H1 (cell line): ENCODE data around the gene SMARCA4. TPM values are rescaled to one million over a fixed set of nuclear protein-coding genes. Genes with fewer than 3 reads are reported as not detected.

ENCODE experiments used
- CTCF ChIA-PET: fragments of 300-600 bp; sonication (Branson Sonifier 250); formaldehyde crosslinking; loops from one replicate; lab custom pipeline; 2021; ENCODE audit not compliant: partially characterized antibody; lab: Charles Lee
- POLR2A ChIA-PET: fragments of 300-600 bp; sonication (Branson Sonifier 250); formaldehyde crosslinking; loops from one replicate; lab custom pipeline; 2021; ENCODE audit warnings: inconsistent platforms; ENCODE audit not compliant: partially characterized antibody; lab: Charles Lee
- DNase-seq, 2 experiments: peaks; one replicate each; pipeline versions ENCODE4 v3.0.0 to v3.0.0-alpha.2; 2010 to 2022; ENCODE audit warnings: low spot score in 2 of 2, low read depth in 1 of 2, mixed read lengths in 1 of 2
- FAIRE-seq: peaks from 2 replicates; lab custom pipeline; 2011; peaks lifted over from hg19 to GRCh38; lab: Jason Lieb, UNC
- H2AFZ ChIP-seq: 2 replicates; pipeline ENCODE4 v1.8.1; 2012; ENCODE audit warnings: low read length, inconsistent platforms
- H2AK5ac ChIP-seq: 2 replicates; pipeline ENCODE4 v1.6.1; 2013; ENCODE audit warnings: low read depth, low read length
- H2BK120ac ChIP-seq: replicated peaks from 2 replicates; pipeline ENCODE3; 2013; ENCODE audit warnings: low read depth, low read length, inconsistent platforms
- H2BK12ac ChIP-seq: 2 replicates; pipeline ENCODE4 v1.6.1; 2013; ENCODE audit warnings: low read depth, low read length
- H2BK15ac ChIP-seq: 2 replicates; pipeline ENCODE4 v1.6.1; 2013; ENCODE audit warnings: low read length
- H2BK20ac ChIP-seq: 2 replicates; pipeline ENCODE4 v1.6.1; 2013; ENCODE audit warnings: low read length
- H2BK5ac ChIP-seq: 2 replicates; pipeline ENCODE4 v1.6.1; 2013; ENCODE audit warnings: low read depth, low read length
- H3K14ac ChIP-seq: 2 replicates; pipeline ENCODE4 v1.6.1; 2013; ENCODE audit warnings: inconsistent platforms; ENCODE audit not compliant: insufficient read length
- H3K18ac ChIP-seq: 2 replicates; pipeline ENCODE4 v1.6.1; 2013; ENCODE audit warnings: low read length; ENCODE audit errors: extremely low read depth
- H3K23ac ChIP-seq: 2 replicates; pipeline ENCODE4 v1.6.1; 2013; ENCODE audit warnings: inconsistent platforms; ENCODE audit not compliant: insufficient read length
- H3K23me2 ChIP-seq: 2 replicates; pipeline ENCODE4 v1.6.1; 2013; ENCODE audit warnings: low read depth, low read length
- H3K27ac ChIP-seq: 2 replicates; pipeline ENCODE4 v1.6.1; 2011; ENCODE audit warnings: low read depth, low read length, inconsistent platforms
- H3K27me3 ChIP-seq, 4 experiments: replicated peaks in 1 of 4; 1 replicate in 1 of 4; 2 replicates in 3 of 4; pipeline versions ENCODE4 v1.6.1 to v1.8.1; 2011 to 2013; ENCODE audit warnings: low read length in 3 of 4, mild to moderate bottlenecking in 3 of 4, inconsistent platforms in 2 of 4, mixed read lengths in 2 of 4, moderate library complexity in 1 of 4; ENCODE audit not compliant: control insufficient read depth in 3 of 4, insufficient read depth in 3 of 4; ENCODE audit errors: extremely low read depth in 1 of 4
- H3K36me3 ChIP-seq, 4 experiments: 2 replicates each; pipeline versions ENCODE4 v1.6.1 to v1.8.1; 2011 to 2013; ENCODE audit warnings: mild to moderate bottlenecking in 4 of 4, low read length in 3 of 4, moderate library complexity in 2 of 4, control low read depth in 1 of 4, inconsistent platforms in 1 of 4; ENCODE audit not compliant: insufficient read depth in 4 of 4, control insufficient read depth in 2 of 4
- H3K4ac ChIP-seq: replicated peaks from 2 replicates; pipeline ENCODE3; 2013; ENCODE audit warnings: low read length, low read depth, mixed read lengths, inconsistent platforms; ENCODE audit not compliant: insufficient read length
- H3K4me1 ChIP-seq, 4 experiments: replicated peaks in 1 of 4; 1 replicate in 1 of 4; 2 replicates in 3 of 4; pipeline versions ENCODE4 v1.6.1 to v1.8.1; 2011 to 2013; ENCODE audit warnings: low read length in 3 of 4, inconsistent platforms in 2 of 4, mixed read lengths in 1 of 4; ENCODE audit not compliant: insufficient read depth in 4 of 4, control insufficient read depth in 3 of 4
- H3K4me2 ChIP-seq, 2 experiments: 2 replicates each; pipeline versions ENCODE4 v1.6.1 to v1.8.1; 2011 to 2013; ENCODE audit warnings: low read depth in 2 of 2, low read length in 2 of 2, control low read depth in 1 of 2, inconsistent platforms in 1 of 2, mild to moderate bottlenecking in 1 of 2; ENCODE audit not compliant: insufficient read depth in 1 of 2
- H3K4me3 ChIP-seq, 4 experiments: fragments of 200-600, 300-600 bp in 1 of 4; sonication (generic), shearing (Covaris generic), sonication (Bioruptor Twin) in 1 of 4; 2 replicates each; pipeline versions ENCODE4 v1.5.1 to v1.8.1; 2011 to 2016; ENCODE audit warnings: low read length in 4 of 4, low read depth in 3 of 4, control low read depth in 2 of 4, inconsistent platforms in 2 of 4, mild to moderate bottlenecking in 2 of 4, mixed read lengths in 1 of 4, moderate library complexity in 1 of 4; ENCODE audit not compliant: insufficient read depth in 2 of 4; ENCODE audit errors: extremely low read depth in 1 of 4
- H3K56ac ChIP-seq: replicated peaks from 2 replicates; pipeline ENCODE3; 2013; ENCODE audit warnings: low read depth, mild to moderate bottlenecking, mixed read lengths, low read length, inconsistent platforms; ENCODE audit not compliant: insufficient read length
- H3K79me1 ChIP-seq: 2 replicates; pipeline ENCODE4 v1.6.1; 2013; ENCODE audit warnings: low read depth, low read length, control low read depth
- H3K79me2 ChIP-seq, 2 experiments: 2 replicates each; pipeline versions ENCODE4 v1.6.1 to v1.8.1; 2012 to 2013; ENCODE audit warnings: low read length in 2 of 2, mild to moderate bottlenecking in 2 of 2, inconsistent platforms in 1 of 2; ENCODE audit not compliant: insufficient read depth in 2 of 2, control insufficient read depth in 1 of 2
- H3K9ac ChIP-seq, 4 experiments: replicated peaks in 1 of 4; 1 replicate in 1 of 4; 2 replicates in 3 of 4; pipeline versions ENCODE4 v1.6.1 to v1.8.1; 2011 to 2013; ENCODE audit warnings: low read depth in 3 of 4, low read length in 3 of 4, control low read depth in 2 of 4, mild to moderate bottlenecking in 2 of 4, moderate library complexity in 2 of 4, inconsistent platforms in 1 of 4; ENCODE audit errors: extremely low read depth in 1 of 4
- H3K9me3 ChIP-seq, 2 experiments: 2 replicates each; pipeline versions ENCODE4 v1.6.1 to v1.8.1; 2012 to 2013; ENCODE audit warnings: mild to moderate bottlenecking in 2 of 2, moderate library complexity in 2 of 2, control low read depth in 1 of 2, inconsistent platforms in 1 of 2, low read depth in 1 of 2, low read length in 1 of 2, mixed read lengths in 1 of 2; ENCODE audit not compliant: insufficient read depth in 2 of 2
- H4K20me1 ChIP-seq, 2 experiments: replicated peaks in 1 of 2; 2 replicates each; pipeline versions ENCODE3 to v1.8.1; 2011 to 2013; ENCODE audit warnings: inconsistent platforms in 2 of 2, low read length in 2 of 2, mild to moderate bottlenecking in 1 of 2; ENCODE audit not compliant: insufficient read depth in 2 of 2, control insufficient read depth in 1 of 2
- H4K5ac ChIP-seq: 2 replicates; pipeline ENCODE4 v1.6.1; 2013; ENCODE audit warnings: low read length, low read depth, mixed read lengths, inconsistent platforms; ENCODE audit not compliant: insufficient read length
- H4K8ac ChIP-seq: 2 replicates; pipeline ENCODE4 v1.8.0; 2013; ENCODE audit warnings: mild to moderate bottlenecking, moderate library complexity, low read length, inconsistent platforms; ENCODE audit not compliant: insufficient read depth; ENCODE audit errors: extremely low read depth
- H4K91ac ChIP-seq: replicated peaks from 2 replicates; pipeline ENCODE3; 2013; ENCODE audit warnings: low read length, mixed read lengths, inconsistent platforms; ENCODE audit not compliant: insufficient read length
- ASH2L ChIP-seq: fragments of 200-600, 300-600 bp; sonication (generic); IDR thresholded peaks from one replicate; pipeline ENCODE4 v1.7.1; 2017; ENCODE audit warnings: low read length
- CBX8 ChIP-seq: fragments of 300-800, 300-1000 bp; sonication (generic); IDR thresholded peaks from 2 replicates; pipeline ENCODE4 v1.7.1; 2016; ENCODE audit warnings: low read depth, low read length, borderline replicate concordance
- HDAC2 ChIP-seq, 2 experiments: fragments of 300-600 bp in 1 of 2; sonication (generic) in 1 of 2; IDR thresholded peaks; 2 replicates each; pipeline ENCODE4 v1.6.1; 2011 to 2012; ENCODE audit warnings: low read depth in 2 of 2, low read length in 2 of 2, mild to moderate bottlenecking in 2 of 2, moderate library complexity in 2 of 2, borderline replicate concordance in 1 of 2, inconsistent platforms in 1 of 2
- RAD21 ChIP-seq, 2 experiments: IDR thresholded peaks in 1 of 2; conservative IDR thresholded peaks in 1 of 2; 2 replicates each; pipeline ENCODE4 v1.6.1; 2011; ENCODE audit warnings: low read depth in 2 of 2, low read length in 2 of 2, improper control_type of control experiment in 1 of 2, inconsistent platforms in 1 of 2, mild to moderate bottlenecking in 1 of 2, moderate library complexity in 1 of 2
- TEAD4 ChIP-seq: IDR thresholded peaks from 2 replicates; pipeline ENCODE4 v1.6.1; 2012; ENCODE audit warnings: low read depth, low read length, inconsistent platforms, mixed read lengths
- WGBS, 2 experiments: shearing (Covaris generic) in 1 of 2; methylation state at CpG; one replicate each; pipeline versions ENCODE4 v1.1.6 to v1.1.7; 2013 to 2015; ENCODE audit warnings: low lambda C conversion rate in 2 of 2, mixed read lengths in 2 of 2, inconsistent platforms in 1 of 2, low coverage in 1 of 2, missing lambda C conversion rate in 1 of 2; ENCODE audit not compliant: insufficient replicate concordance in 2 of 2, insufficient coverage in 1 of 2, insufficient read length in 1 of 2; ENCODE audit errors: extremely low coverage in 1 of 2, missing lambda C conversion rate in 1 of 2; 5-methylcytosine and 5-hydroxymethylcytosine counted together
- polyA plus RNA-seq, 7 experiments: library from polyadenylated mRNA; depleted of rRNA in 3 of 7; stranded (reverse) in 5 of 7; unstranded in 2 of 7; fragments of >200 nt in 5 of 7; fragments of 200-250 nt in 2 of 7; gene quantifications; 1 replicate in 5 of 7; 2 replicates in 1 of 7; 4 replicates in 1 of 7; pipeline versions ENCODE4 v1.2.1 to v1.2.3, GENCODE V29; 2011 to 2013; ENCODE audit warnings: missing spikeins in 2 of 7, mixed read lengths in 2 of 7
- total RNA-seq: library from RNA; stranded (reverse); fragmentation: NEBNext Ultra II Directional; extraction: Animal tissue kit (Norgen Biotek cat#: 25700); gene quantifications from 2 replicates; pipeline ENCODE4 v1.2.1, GENCODE V29; 2021
- TF ChIP-seq, protein P1 (sequence below): IDR thresholded peaks from 2 replicates; pipeline ENCODE4 v1.6.1; 2011; ENCODE audit warnings: low read length, improper control_type of control experiment

SMARCA4 gene
- total and polyA plus RNA-seq, 2 of the 8 experiments (the other 6 are each of a cell fraction or from before 2014, with no cell fraction given) = 86.4 to 263 TPM

DNA sequence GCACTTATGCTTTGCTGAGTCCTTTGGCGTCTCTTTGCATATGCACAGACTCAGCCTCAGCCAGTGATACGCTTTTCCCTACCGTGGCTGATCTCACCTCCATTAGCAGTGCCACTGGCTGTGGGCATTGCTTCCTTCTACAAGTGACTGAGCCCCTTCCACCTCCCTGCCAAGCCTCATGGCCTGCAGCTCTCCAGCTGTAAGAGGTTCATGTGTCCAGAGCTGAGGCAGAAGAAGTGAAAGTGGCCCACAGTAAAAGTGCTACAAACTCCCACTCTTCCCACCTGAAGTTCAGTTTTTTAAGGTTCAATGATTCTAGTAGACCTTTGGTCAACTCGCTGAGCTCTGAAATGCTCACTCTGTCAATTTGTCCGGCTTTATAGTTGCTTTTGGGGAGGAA lies 44.7 kb downstream of the SMARCA4 start:
- Histone ChIP-seq H3K56ac (no peak overlapping the region), H3K79me2 (no peaks in the 10 kb centered on the region), H2BK5ac (no peak overlapping the region), H3K79me1 (peaks cover 4% of the 10 kb centered on the region), H3K4me2 (no peak overlapping the region), H3K18ac (no peak overlapping the region), H3K9ac (no peak overlapping the region), H4K91ac (no peak overlapping the region), H2AK5ac (no peak overlapping the region), H3K9me3 (no peaks in the 10 kb centered on the region), H2AFZ (no peak overlapping the region), H2BK20ac (no peak overlapping the region), H3K27ac (no peak overlapping the region), H3K4ac (no peak overlapping the region), H2BK12ac (no peak overlapping the region), H3K23ac (no peak overlapping the region), H3K27me3 (no peaks in the 10 kb centered on the region), H4K20me1 (peaks cover 2 to 8% of the 10 kb centered on the region in 2 experiments), H3K23me2 (no peaks in the 10 kb centered on the region), H3K14ac (no peak overlapping the region), H4K5ac (no peak overlapping the region), H3K36me3 (peaks cover 17 to 52% (median 29%) of the 10 kb centered on the region in 4 experiments), H4K8ac (no peak overlapping the region), H2BK120ac (no peak overlapping the region), H3K4me1 (no peaks in the 10 kb centered on the region; a peak in 1 of 7 replicates), H3K4me3 (no peak overlapping the region), H2BK15ac (no peak overlapping the region)
- WGBS, 2 experiments = 89% methylated on average over 5 of the region's 5 CpGs; no CpG with 5 or more reads in 1 of the 2 experiments
- DNase-seq = no peak
- FAIRE-seq = no peak
- ChIA-PET POLR2A (no interaction called here), CTCF (interaction anchor here (0.8 to 2.2 kb wide), 3 partner anchors 30 to 64 kb away, joined by 3 to 7 read pairs (median 6); no protein-coding TSS in a partner anchor)
- TF ChIP-seq, protein P1, sequence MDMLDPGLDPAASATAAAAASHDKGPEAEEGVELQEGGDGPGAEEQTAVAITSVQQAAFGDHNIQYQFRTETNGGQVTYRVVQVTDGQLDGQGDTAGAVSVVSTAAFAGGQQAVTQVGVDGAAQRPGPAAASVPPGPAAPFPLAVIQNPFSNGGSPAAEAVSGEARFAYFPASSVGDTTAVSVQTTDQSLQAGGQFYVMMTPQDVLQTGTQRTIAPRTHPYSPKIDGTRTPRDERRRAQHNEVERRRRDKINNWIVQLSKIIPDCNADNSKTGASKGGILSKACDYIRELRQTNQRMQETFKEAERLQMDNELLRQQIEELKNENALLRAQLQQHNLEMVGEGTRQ = no peak
- no peak for TF ChIP-seq RAD21 (IDR thresholded peaks at IDR 0.05 in 1 of 2, conservative IDR thresholded peaks at IDR 0.05 in 1 of 2; ENCODE audit: low read depth in 2 of 2, low read length in 2 of 2)
- TF ChIP-seq ASH2L = no peak
- TF ChIP-seq TEAD4 = no peak
- no peak for TF ChIP-seq CBX8
- TF ChIP-seq HDAC2 (IDR thresholded peaks at IDR 0.05; ENCODE audit: borderline replicate concordance in 1 of 2, low read depth in 2 of 2, low read length in 2 of 2) = no peak
